HepG2 (cell line): ENCODE measurements around the gene LAG3. TPM values are rescaled to one million over a fixed set of nuclear protein-coding genes. Genes with fewer than 3 reads are reported as not detected.

Experiments
- EP300 ChIP-seq, 3 experiments: sonication (generic) in 1 of 3; formaldehyde crosslinking in 1 of 3; IDR thresholded peaks; 2 replicates each; pipeline versions ENCODE4 v1.5.1 to v1.6.1; 2011 to 2020; ENCODE audit warnings: low read depth in 2 of 3, low read length in 2 of 3, borderline replicate concordance in 1 of 3, improper control_type of control experiment in 1 of 3, mild to moderate bottlenecking in 1 of 3, missing genetic modification reagents in 1 of 3, moderate library complexity in 1 of 3
- HMGA1 ChIP-seq: sonication (generic); formaldehyde crosslinking; conservative IDR thresholded peaks from 2 replicates; pipeline ENCODE4 v1.4.0; 2020; ENCODE audit warnings: missing genetic modification reagents
- HOXA3 ChIP-seq: sonication (generic); formaldehyde crosslinking; IDR thresholded peaks from 2 replicates; pipeline ENCODE4 v1.5.0; 2020; ENCODE audit warnings: missing genetic modification reagents
- IKZF4 ChIP-seq: sonication (generic); formaldehyde crosslinking; IDR thresholded peaks from 2 replicates; pipeline ENCODE4 v1.5.1; 2020; ENCODE audit warnings: borderline replicate concordance, mild to moderate bottlenecking, low read depth, missing genetic modification reagents; ENCODE audit errors: not compliant biosample characterization
- KDM1A ChIP-seq: IDR thresholded peaks from 2 replicates; pipeline ENCODE4 v1.6.1; 2016; ENCODE audit warnings: missing compliant biosample characterization
- KDM3A ChIP-seq: IDR thresholded peaks from 2 replicates; pipeline ENCODE4 v1.6.1; 2018; ENCODE audit warnings: low read depth, missing compliant biosample characterization
- MAFG ChIP-seq: sonication (generic); formaldehyde crosslinking; IDR thresholded peaks from 2 replicates; pipeline ENCODE4 v1.5.1; 2020; ENCODE audit warnings: mild to moderate bottlenecking, missing genetic modification reagents
- NFKB2 ChIP-seq: sonication (generic); formaldehyde crosslinking; IDR thresholded peaks from 2 replicates; pipeline ENCODE4 v1.4.0; 2020; ENCODE audit warnings: missing genetic modification reagents, borderline replicate concordance
- PAWR ChIP-seq: sonication (generic); formaldehyde crosslinking; IDR thresholded peaks from 2 replicates; pipeline ENCODE4 v1.4.0; 2020; ENCODE audit warnings: missing genetic modification reagents, mild to moderate bottlenecking, borderline replicate concordance
- PLRG1 ChIP-seq: fragments of 450-650 bp; conservative IDR thresholded peaks from 2 replicates; pipeline ENCODE4 v1.6.1; 2016
- PRMT3 ChIP-seq: sonication (generic); formaldehyde crosslinking; IDR thresholded peaks from 2 replicates; pipeline ENCODE4 v1.8.1; 2022; ENCODE audit warnings: low read depth, mild to moderate bottlenecking, moderate library complexity, missing genetic modification reagents, borderline replicate concordance
- SMARCE1 ChIP-seq: fragments of 450-650 bp; IDR thresholded peaks from 2 replicates; pipeline ENCODE4 v1.6.1; 2017; ENCODE audit warnings: borderline replicate concordance
- ZC3H13 ChIP-seq: sonication (generic); formaldehyde crosslinking; IDR thresholded peaks from 2 replicates; pipeline ENCODE4 v1.8.1; 2023; ENCODE audit warnings: mild to moderate bottlenecking, missing genetic modification reagents, moderate library complexity
- ZIK1 ChIP-seq: sonication (generic); formaldehyde crosslinking; IDR thresholded peaks from 2 replicates; pipeline ENCODE4 v1.5.0; 2020; ENCODE audit warnings: mild to moderate bottlenecking, low read depth, missing genetic modification reagents, borderline replicate concordance
- ZNF160 ChIP-seq: sonication (generic); formaldehyde crosslinking; IDR thresholded peaks from 2 replicates; pipeline ENCODE4 v1.8.0; 2022; ENCODE audit warnings: mild to moderate bottlenecking, inconsistent platforms, missing genetic modification reagents
- ZNF253 ChIP-seq: sonication (generic); formaldehyde crosslinking; IDR thresholded peaks from 2 replicates; pipeline ENCODE4 v1.8.0; 2022; ENCODE audit warnings: mild to moderate bottlenecking, missing genetic modification reagents, borderline replicate concordance
- ZNF329 ChIP-seq: sonication (generic); formaldehyde crosslinking; IDR thresholded peaks from 2 replicates; pipeline ENCODE4 v1.9.0; 2021; ENCODE audit warnings: low read depth, mild to moderate bottlenecking, missing genetic modification reagents
- ZNF407 ChIP-seq: sonication (generic); formaldehyde crosslinking; IDR thresholded peaks from one replicate; pipeline ENCODE4 v1.5.1; 2020; ENCODE audit warnings: mild to moderate bottlenecking, missing genetic modification reagents; ENCODE audit errors: not compliant biosample characterization
- ZNF441 ChIP-seq: sonication (generic); formaldehyde crosslinking; IDR thresholded peaks from 2 replicates; pipeline ENCODE4 v1.7.0; 2021; ENCODE audit warnings: missing genetic modification reagents, borderline replicate concordance
- ZNF839 ChIP-seq: sonication (generic); formaldehyde crosslinking; IDR thresholded peaks from 2 replicates; pipeline ENCODE4 v1.4.0; 2020; ENCODE audit warnings: missing genetic modification reagents, mild to moderate bottlenecking, borderline replicate concordance
- polyA plus RNA-seq, 8 experiments: library from polyadenylated mRNA; depleted of rRNA in 3 of 8; stranded (reverse) in 7 of 8; unstranded in 1 of 8; fragments of >200 nt; fragmentation: Illumina TruSeq in 4 of 8; extraction: Trizol in 4 of 8; gene quantifications; 2 replicates each; pipeline versions ENCODE4 v1.2.1 to v1.2.3, GENCODE V29; 2011 to 2016; ENCODE audit warnings: low read depth in 4 of 8, missing spikeins in 1 of 8, mixed read lengths in 1 of 8; ENCODE audit not compliant: insufficient read depth in 1 of 8
- total RNA-seq, 5 experiments: library from RNA; depleted of rRNA; stranded (reverse); fragments of >200 nt; fragmentation: Illumina TruSeq; extraction: Trizol; gene quantifications; 2 replicates each; pipeline ENCODE4 v1.2.3, GENCODE V29; 2016; ENCODE audit warnings: low read depth in 1 of 5
- TF ChIP-seq, protein P1 (sequence below): sonication (generic); formaldehyde crosslinking; IDR thresholded peaks from 2 replicates; pipeline ENCODE4 v1.9.0; 2021; ENCODE audit warnings: missing genetic modification reagents, borderline replicate concordance

The LAG3 gene
- total and polyA plus RNA-seq, 2 of the 13 experiments (the other 11 are each of a cell fraction or from before 2014, with no cell fraction given), result 0.11 to 0.26 TPM

- TF ChIP-seq ZNF839 (CRISPR knock-in tag) (no peak), HMGA1 (CRISPR knock-in tag) (no peak), EP300 (IDR thresholded peaks at IDR 0.05; ENCODE audit: low read depth in 2 of 2, low read length in 2 of 2) (no peak), EP300 (CRISPR knock-in tag; IDR thresholded peaks at IDR 0.05; ENCODE audit: borderline replicate concordance) (no peak), PAWR (CRISPR knock-in tag) (no peak), IKZF4 (no peak), ZNF407 (no peak), MAFG (no peak), PRMT3 (CRISPR knock-in tag) (no peak), KDM3A (no peak), ZNF253 (no peak), HOXA3 (CRISPR knock-in tag) (peak; percentile 34; the same call in 1 of the 2 replicates), KDM1A (CRISPR knock-in tag) (no peak), ZNF441 (CRISPR knock-in tag) (no peak), ZNF160 (no peak), ZC3H13 (CRISPR knock-in tag) (no peak), SMARCE1 (no peak), PLRG1 (no peak), NFKB2 (CRISPR knock-in tag) (peak; percentile 48; the same call in 1 of the 2 replicates), ZIK1 (CRISPR knock-in tag) (no peak), ZNF329 (no peak)
- TF ChIP-seq, protein P1, sequence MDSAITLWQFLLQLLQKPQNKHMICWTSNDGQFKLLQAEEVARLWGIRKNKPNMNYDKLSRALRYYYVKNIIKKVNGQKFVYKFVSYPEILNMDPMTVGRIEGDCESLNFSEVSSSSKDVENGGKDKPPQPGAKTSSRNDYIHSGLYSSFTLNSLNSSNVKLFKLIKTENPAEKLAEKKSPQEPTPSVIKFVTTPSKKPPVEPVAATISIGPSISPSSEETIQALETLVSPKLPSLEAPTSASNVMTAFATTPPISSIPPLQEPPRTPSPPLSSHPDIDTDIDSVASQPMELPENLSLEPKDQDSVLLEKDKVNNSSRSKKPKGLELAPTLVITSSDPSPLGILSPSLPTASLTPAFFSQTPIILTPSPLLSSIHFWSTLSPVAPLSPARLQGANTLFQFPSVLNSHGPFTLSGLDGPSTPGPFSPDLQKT (CRISPR knock-in tag), result no peak
Measured at GRCh38 chr12:6825398-6826124, 53.2 kb downstream of the LAG3 start (continued).
